NCI-H446 treated with DMSO at 0.1 percent for 48 hours (cell line): ENCODE data around the gene RPL37A.
A peak's percentile ranks its signal among the peaks of the same experiment; 100 is the strongest.

Experiments used
- DNase-seq: peaks from one replicate; lab custom pipeline; 2025; lab: John Stamatoyannopoulos, UW

The RPL37A gene

GRCh38 chr2:216490061-216490460 is 8.6 kb upstream of the RPL37A start:
- DNase-seq: no peak

DNA sequence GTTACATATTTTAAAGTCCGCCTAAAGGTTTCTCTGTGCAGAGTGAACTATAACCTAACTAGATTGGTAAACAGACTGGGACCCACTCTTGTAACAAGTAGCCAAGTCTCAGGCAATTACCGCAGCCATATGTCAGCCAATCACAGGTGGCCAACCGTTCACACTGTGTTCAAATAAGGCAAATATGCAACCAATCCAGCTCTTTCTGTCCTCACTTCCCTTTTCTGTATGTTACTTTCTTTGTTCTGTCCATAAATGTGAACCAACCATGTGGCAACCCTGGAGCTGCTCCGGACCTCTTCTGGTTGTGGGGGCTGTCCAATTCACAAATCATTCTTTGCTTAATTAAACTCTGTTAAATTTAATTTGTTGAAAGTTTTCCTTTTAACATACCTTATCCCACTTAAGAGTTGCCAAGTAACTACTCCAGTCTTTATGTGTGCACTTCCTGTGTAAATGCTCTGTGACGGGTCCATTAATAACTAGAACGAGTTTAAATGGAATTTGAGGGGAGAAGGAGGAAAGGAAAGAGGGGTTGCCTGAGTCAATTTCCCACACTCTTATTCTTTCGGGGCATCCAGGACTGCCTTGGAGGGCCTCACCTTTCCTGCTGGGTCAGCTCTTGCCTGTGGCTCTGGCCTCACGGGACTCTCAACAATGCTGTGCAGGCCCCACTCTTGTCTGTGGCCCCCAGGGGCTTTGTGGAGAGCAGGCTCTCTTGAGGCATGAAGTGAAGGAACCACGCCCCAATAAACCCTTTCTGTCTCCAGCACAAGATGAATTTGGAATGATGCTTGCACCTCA is 6.6 kb upstream of the RPL37A start:
- no peak for DNase-seq

DNA sequence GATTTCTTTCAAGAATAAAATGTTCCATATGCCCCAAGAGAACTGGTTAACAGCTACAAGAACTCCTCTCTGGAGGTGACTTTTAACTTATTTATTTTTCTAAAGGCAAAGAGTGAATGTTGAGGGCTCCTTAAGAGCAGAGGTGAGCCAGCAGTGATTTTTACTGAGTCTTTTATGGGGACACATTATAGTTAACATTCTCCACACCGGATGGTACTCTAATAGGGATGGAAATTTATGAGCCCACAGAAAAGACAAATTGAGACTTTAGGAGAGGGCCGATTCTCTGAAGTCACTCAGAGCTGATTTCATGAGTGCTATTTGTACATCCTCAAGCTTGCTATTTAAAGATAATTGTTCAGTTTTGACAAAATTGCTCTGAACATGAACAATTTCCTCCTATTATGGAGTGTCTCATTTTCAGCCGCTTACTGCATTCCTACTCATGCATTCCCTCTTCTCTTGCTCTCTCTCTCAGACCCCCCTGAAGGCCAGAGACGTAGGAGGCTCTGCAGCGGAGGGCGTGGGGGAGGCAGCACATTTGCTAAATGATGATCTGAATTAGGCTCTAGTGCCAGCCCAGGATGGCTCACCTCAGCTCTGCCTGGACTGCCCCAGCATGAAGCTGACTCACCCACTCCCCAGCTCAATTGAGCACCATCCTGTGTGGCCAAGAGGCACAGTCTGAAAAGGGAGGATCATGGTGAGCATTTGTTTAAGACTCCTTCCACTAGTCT is 5.9 kb upstream of the RPL37A start:
- DNase-seq: no peak

DNA sequence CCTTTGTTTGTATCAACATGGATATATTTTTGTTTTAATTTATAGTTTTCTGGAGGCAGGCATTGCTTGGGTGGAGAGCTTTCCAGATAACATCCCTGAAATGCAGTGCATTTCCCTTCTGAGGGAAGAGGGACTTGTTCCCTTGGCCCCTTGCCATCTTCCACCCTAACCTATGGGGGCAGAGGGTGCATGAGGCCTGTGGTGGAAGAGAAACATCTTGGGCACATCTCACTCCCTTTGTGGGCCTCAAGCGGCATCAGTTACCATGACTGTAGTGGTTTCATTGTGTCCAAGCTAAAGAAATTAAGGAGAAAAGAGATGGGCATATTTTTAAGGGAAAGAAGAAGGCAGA is 5.3 kb upstream of the RPL37A start:
- no peak for DNase-seq

- DNase-seq: no peak
Measured at GRCh38 chr2:216495656-216496055, 3.0 kb upstream of the RPL37A start.

- DNase-seq: no peak
Measured at GRCh38 chr2:216497382-216498069, 1.1 kb upstream of the RPL37A start.

- DNase-seq: no peak
Measured at GRCh38 chr2:216498070-216498378, 620 bp upstream of the RPL37A start.

- DNase-seq: no peak
Measured at GRCh38 chr2:216499641-216500218, 1.1 kb downstream of the RPL37A start.

DNA sequence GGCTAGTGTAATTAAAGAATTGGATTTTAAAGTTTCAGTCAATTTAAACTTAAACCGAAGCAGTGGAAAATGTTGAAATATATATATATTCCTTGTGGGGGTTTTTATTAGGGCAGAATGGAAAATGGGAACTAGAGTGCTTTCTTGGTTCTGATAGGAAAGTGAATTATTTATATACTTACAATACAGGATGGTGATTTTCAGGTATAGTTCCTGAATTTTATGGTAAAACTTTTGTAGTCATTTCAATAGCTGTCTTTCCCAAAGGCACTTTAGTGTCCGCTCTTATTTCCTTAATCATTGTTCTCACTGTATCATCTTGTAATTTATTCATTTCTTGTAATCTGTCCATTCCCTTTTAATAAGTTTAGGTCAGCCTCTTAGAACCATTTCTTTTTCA is 1.9 kb downstream of the RPL37A start:
- no peak for DNase-seq

DNA sequence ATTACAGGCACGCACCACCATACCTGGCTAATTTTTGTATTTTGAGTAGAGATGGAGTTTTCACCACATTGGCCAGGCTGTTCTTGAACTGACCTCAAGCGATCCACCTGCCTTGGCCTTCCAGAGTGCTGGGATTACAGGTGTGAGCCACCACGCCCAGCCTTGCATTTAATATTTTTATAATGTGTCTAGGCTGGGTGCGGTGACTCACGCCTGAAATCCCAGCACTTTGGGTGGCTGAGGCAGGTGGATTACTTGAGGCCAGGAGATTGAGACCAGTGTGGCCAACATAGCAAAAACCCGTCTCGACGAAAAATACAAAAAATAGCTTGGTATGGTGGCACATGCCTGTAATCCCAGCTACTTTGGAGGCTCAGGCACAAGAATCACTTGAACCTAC is 3.2 kb downstream of the RPL37A start:
- DNase-seq: no peak

DNA sequence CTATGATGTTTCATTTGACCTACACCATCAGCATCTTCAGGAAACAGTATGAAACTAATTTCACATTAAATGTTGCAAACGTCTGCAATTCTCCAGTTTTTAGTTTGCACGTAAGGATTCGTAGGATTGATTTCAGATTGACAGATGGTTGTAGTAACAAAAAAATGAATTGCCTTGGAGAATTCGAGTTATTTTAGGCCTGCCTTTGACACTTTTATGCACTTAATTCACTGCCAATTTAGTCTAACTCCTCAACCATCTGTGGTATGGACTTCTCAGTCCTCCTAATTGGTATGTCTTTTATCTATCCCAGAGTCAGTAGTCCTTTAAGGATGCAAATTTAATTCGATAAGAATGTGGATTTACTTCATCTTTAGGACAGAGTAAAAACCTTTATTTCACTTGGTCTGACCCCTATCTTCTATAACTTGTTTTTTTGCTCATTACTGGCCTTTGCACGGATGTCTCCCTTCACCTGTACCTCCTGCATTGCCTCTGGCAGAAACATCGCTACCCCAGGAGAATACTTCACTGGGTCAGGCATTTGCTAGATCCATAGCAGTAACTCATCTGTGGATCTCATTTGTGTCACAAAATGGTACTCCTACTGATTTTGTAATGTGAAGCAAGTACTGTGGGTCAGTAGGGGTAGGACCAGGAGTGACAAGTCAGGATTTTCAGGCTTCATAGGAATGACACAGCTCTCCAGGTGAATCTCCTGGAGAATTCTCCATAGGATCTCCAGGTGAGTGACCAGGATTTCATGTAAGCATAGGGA is 3.9 kb downstream of the RPL37A start:
- no peak for DNase-seq

GRCh38 chr2:216503159-216503629 is 4.5 kb downstream of the RPL37A start:
- no peak for DNase-seq

DNA sequence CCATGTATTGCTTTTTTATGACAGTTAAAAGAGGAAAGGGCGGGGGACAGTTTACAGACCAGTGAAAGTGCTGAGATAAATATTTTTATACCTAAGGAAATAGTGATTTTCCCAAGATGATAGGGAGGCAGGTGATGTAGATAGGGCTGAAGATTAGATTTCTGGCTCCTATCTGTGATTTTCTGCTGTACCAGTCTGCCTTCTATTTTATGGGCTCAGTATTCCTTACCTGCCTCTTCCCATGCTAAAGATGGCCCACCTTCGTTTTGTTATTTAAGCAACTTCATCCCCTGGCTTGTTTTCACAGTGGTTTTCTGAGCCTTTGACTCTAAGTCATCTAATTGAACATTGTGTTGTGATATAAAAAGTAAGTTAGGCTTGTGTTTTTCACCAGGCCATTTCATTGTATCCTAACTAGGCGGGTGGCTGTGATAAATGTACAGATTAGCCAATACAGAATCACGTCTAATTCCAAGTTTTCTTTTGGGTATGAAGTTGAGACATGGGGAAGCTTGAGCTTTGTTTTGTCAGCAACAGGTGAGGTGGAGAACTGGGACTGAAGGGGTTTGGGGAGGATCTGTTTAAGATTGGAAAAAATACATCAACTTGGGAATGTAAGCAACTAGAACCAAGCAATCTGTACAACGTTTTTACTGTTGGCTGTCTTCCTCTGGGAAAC is 5.2 kb downstream of the RPL37A start:
- no peak for DNase-seq

DNA sequence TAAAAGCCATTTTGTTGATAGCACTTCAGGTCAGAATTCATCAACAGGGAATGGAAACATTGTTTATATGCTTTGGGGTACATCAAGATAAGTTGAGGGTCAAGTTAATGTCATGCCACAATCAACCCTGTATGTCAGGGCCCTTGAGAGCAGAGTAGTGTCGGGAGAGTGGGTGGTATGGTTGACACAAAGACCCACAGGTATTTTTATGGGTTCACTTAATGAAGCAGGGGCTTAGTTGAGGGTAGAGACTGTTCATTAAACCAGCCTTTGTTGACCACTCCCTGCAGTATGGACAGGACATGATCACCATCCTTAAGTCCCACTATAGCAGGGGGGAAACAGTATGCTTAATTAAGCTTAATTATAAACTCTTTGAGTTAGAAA is 5.7 kb downstream of the RPL37A start:
- no peak for DNase-seq

DNA sequence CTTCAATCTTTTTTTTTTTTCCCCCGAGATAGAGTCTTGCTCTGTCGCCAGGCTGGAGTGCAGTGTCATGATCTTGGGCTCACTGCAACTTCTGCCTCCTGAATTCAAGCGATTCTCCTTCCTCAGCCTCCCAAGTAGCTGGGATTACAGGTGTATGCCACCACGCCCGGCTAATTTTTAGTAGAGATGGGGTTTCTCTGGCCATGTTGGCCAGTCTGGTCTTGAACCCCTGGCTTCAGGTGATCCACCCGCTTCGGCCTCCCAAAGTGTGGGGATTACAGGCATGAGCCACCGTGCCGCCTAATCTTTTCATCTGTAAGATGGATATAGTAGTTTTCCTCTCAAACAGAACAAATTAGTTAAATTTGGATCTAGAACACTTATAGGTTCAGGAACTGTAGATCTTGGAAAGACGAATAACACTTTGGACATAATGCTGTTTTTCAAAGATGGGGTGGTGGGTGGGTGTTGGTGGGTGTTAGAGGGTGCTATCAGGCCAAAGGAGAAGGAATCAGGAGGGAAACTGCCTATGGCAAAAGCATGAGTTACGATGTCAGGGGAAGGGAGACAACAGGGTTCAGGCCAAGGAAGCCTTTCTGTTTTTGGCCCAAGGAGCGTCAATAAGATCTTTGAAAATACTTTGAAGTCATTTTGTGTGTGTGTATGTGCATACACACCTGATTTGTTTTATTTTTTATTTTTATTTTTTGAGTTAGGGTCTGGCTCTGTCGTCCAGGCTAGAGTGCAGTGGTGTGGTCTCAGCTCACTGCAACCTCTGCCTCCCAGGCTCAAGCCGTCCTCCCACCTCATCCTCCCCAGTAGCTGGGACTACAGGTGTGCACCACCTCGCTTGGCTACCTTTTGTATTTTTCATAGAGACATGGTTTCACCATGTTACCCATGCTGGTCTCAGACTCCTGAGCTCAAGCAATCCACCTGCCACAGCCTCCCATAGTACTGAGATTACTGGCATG is 6.8 kb downstream of the RPL37A start:
- no peak for DNase-seq

DNA sequence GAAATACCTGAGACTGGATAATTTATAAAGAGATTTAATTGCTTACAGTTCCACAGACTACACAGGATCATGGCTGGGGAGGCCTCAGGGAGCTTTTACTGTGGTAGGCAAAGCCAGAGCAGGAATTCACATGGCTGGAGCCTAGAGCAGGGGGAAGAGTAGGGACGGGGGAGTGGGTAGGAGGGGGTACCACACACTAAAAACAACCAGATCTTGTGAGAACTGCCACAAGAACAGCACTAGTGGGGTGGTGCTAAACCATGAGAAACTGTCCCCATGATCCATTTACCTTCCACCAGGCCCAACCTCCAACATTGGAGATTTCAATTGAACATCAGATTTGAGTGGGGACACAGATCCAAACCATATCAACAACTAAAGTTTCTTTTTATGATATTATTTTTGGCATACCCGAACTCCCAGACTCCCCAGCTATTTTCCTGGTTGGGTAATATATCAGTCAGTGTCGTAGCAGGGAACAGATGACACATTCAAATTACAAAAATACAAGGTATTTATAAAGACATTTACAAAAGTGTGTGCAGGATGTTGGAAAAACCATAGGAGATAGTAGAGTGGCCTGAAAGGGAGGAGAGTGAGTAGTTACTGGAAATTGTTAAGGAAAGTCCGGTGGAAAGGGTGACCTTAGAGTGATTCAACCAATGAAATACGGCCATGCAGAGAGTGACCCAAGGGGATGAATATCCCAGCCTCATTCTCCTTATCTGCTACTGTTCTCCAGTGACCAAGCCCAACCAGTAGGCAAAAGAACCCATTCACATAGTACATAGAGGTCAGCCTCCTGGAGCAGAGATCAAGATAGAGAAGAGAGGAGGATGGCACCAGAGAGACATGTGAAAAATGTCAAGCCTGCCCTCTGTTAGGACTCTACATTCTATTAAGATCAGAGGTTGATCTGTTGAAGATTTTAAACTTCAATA is 8.8 kb downstream of the RPL37A start:
- DNase-seq: no peak

- no peak for DNase-seq
Measured at GRCh38 chr2:216508229-216508628, 9.6 kb downstream of the RPL37A start.

DNA sequence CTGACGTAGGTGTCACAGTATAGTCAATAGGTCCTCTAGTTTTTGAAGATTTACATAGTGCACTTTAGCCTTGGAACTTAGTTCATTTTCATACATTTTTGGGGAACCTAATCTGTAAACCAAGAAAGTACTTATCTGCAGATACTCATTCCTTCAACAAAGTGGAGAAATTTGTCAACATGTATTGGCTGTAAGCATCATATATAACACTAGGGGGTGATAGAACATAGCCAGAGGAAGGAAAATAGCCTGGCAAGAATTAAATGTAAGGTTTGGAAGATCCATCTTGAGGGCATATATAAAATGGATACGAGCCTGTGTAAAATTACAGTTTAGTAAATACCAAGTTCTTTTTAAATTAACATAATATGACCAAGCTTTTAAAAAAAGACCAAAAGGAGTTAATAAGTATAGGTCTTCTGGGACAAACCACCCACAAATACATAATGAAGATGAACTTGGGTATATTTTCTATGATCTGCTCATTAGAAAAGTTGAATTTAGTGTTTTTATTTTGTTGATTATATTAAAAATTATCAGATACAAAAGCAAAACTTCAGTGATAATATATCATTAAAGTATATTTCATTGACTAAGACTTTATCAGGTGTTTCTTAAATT is 18.2 kb downstream of the RPL37A start:
- peak; percentile 37 for DNase-seq
